Left renal cortex interstitium (tissue), 4 donors: ENCODE results near the gene CYP3A5. TPM values are rescaled to one million over a fixed set of nuclear protein-coding genes. Genes with fewer than 3 reads are reported as not detected.
"Not testable (repeated sequence)": the region's sequence is repeated elsewhere in the genome, so short reads cannot be mapped to it uniquely, and the experiment has no call there.

ENCODE experiments used
- DNase-seq, 4 donors: peaks; one replicate each; pipeline ENCODE4 v3.0.0-alpha.2; 2013; ENCODE audit warnings: low read depth in 4 of 4, low spot score in 2 of 4, missing footprints in 1 of 4
- polyA plus RNA-seq, 4 donors: library from polyadenylated mRNA; unstranded; fragments of 120-200 nt; gene quantifications; one replicate each; pipeline ENCODE4 v1.2.1, GENCODE V29; 2013; ENCODE audit not compliant: insufficient read length in 4 of 4

CYP3A5 gene
- polyA plus RNA-seq, result 1 to 10 TPM; 1.5 to 2.8 (median 1.8) TPM

DNA sequence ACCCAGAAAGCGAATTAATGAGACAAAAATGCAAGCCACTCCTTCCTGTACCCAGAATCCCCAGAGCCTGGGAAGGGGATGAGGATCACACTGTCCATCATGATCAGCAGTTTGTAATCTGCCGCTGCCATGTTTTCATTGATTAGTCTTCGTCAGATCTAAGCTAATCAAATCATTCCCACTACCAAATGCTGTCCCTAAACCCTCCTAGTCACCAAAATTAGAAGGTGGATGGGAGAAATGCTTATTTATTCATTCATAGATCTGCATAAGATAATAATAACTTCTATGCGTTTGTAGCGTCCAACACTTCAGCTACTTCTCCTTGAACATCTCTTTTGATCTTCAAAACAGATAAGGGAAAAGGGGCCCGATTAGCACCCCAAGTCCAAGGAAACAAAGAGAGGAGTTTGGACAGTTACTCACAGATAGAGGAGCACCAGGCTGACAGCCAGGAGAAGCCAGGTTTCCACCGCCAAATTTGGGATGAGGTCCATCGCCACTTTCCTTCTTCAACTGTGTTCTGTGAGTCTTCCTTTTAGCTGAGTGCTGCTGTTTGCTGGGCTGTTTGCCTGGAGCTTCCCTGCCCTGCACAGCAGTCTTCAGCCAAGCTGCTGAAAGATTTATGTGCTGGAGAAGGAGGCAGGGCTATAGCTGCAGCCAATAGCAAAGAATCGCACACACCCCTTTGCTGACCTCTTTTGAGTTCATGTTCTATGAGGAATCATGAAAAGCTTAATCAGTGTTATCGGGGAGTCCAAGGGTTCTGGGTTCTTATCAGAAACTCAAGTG is at the start of gene CYP3A5:
Gene CYP3A5, minus strand, starts transcription at position 597 of the 792 bp plus-strand sequence. Its CDS starts 100 bp downstream, at position 497.
- no peak for DNase-seq

DNA sequence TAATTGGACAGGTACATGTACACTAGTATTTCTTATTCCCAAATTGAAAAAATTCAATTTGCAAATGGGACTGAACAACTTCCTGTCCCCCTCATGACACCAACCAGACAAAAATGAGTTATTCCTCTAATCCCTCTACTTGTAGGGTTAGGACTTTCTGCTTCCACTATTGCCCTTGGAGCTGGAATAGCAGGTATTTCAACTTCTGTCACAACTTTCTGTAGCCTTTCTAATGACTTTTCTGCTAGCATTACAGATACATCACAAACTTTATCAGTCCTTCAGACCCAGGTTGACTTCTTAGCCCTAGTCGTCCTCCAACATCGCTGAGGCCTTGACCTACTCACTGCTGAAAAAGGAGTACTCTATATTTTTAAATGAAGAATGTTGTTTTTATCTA is 48.8 kb upstream of the CYP3A5 start:
- no peak for DNase-seq

DNA sequence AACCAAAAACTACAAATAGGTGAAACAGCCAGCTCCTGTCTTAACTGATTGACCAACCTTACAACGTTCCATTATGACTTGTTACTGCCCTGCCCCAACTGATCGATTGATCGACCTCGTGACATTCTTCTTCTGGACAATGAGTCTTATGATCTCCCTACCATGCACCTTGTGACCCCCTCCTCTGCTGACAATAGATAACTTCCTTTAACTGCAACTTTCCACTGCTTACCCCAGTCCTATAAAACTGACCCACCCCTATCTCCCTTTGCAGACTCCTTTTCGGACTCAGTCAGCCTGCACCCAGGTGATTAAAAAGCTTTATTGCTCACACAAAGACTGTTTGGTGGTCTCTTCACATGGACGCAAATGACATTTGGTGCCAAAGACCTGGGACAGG is 43.4 kb upstream of the CYP3A5 start:
- not testable (repeated sequence) for DNase-seq

DNA sequence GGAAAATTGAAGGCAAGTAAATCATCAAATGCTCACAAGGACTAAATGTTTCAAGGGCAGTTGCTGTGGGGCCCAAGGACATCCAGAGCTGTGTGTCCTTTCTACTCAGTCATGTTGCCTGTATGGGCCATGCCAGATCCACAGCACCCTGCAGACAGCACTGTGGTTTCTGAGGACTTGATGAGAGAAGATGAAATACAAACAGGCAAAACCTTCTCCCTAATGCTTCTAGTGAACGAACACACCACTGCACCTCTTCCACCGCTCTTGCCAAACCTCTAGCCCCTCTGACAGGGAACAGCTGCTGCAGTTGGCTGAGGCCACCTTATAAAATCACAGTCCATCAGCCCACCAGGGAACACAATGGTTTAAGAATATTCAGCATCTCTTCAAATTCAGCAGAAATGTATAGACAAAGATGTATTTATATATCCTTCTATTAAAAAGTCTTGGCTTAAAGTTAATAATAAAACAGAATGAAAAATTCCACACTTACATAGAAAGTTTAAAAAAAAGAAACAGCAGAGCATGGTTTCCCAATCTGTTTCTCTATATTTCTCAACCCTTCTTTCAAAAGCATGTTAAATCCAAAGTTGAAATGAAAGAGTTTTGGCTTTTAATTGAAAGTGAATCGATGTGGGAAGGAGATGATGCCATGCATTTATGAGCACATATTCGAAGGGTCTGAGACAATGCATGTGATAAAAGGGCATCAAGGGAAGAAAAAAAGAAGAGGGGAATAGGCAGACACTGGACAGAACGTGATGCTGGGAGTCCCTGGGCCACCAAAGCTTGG is 41.2 kb upstream of the CYP3A5 start:
- DNase-seq, result no peak

DNA sequence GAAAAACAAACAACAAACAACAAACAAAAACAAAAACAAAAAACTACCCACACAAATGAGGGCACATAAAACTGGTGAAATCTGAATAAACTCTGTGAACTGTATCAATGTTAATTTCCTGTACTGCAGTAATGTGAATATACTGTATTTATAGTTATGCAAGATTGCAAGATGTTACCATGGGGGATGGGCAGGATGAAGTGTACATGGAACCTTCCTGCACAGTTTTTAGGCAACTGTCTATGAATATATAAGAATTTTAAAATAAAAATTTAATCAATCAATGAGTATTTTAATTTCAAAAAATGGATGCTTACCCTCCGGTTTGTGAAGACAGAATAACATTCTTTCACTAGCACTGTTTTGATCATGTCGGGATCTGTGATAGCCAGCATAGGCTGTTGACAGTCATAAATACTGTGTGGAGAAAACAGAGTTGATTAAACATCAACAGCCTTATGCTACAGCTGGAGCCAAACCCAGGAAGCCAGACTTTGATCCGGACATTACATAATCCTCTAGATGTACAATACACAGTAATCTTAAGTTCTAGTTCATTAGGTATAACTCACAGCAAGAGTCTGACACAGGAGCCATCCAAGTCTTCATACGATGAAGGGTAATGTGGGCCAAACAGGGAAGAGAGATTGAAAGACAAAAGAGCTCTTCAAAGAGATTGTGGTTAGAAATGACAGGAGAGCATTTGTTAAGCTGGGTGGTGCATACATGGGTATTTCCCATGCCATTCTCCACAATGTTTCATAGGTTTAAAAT is 40.4 kb upstream of the CYP3A5 start:
- no peak for DNase-seq

DNA sequence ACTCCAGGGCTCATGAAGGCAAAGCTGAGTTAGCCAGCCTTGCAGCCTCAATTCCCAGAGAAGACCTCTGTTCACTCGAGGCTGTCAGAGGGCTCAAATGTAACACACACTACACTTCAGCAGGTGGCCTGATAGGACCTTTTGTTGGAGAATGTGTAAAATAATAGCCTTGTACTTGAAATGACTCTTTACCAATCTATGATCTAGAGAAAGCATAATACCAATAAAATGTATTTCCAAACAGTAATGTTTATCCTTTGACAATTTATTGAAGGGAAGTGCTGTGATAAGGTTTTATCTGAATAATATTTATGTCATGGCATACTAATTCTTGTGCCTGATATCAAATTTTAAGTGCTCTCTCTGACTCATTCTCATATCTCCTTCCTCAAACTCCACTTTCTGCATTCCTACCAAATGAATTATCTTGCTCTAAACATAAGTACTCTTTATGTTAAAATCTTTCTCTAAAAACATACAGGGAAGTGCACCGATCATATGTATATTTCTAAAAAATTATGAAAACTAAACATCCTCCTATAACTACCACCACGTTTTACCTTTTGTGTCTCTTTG is 34.3 kb upstream of the CYP3A5 start:
- DNase-seq, result no peak

DNA sequence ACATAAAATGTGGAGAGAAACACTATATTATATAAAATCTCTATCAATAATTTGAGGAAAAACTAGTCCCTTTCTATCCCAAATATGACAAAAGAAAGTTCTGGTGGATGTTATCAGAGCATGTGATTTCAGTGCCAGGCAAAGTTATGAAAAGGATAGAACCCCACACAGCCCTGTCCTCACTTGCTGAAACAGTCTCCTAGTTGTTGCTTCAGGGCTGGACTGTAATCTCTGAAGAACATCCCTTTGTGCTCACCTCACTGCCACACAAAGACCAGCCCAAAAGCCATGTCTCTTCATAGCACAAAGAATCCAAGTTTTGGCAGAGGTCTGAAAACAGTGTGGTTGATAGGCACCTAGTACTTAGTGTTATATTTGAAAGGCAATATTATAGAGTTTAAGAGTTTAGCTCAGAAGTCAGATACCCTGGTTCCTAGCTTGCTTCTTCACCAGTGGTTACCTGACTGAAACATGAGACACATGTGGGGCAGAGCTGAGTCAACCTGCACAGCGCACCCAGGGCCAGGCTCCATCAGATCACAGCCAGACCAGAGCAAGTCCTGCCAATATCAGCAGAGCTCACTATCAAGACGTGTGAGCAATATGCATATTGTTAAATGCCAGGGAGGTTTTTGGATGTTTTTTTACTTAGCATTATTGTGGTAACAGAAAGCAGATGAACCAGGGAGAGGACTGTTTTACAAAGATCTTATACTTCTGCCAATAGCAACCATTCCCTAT is 30.2 kb upstream of the CYP3A5 start:
- no peak for DNase-seq

DNA sequence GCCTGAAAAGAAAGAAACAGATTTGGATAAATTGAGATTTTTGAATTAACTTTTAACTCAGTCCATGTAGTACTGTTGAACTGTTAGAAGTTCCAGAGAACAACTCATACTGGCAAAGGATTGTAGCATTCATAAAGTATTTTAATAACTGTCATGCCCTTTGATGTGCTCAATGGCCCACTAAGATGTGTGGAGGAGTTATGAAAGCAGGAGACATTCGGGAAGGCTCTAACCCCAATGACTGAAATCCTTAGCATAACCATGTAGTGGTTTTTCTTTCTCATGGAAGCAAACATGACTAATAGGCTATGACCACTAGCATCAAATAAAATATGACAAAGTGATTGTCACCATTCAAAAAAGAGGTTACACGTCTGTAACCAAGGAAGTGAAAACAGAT is 29.5 kb upstream of the CYP3A5 start:
- no peak for DNase-seq

DNA sequence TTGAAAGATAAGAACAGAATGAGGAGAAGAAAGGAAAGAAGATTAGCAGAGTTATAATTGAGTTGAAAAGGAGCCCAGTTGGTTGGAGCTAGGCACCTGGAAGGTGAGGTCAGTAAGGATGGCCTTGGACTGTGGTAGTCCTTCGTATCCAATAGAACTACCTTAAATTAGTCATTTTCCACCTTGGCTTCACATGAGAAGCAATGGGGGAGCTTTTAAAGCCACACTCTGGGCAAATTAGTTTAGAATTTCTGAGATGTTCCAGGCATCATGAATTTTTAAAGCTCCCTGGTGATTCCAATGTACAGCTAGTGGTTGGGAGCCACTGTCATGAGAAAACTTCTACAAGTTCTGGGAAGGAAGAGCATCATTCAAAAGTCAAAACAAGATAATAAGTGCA is 27.3 kb upstream of the CYP3A5 start:
- DNase-seq, result no peak

DNA sequence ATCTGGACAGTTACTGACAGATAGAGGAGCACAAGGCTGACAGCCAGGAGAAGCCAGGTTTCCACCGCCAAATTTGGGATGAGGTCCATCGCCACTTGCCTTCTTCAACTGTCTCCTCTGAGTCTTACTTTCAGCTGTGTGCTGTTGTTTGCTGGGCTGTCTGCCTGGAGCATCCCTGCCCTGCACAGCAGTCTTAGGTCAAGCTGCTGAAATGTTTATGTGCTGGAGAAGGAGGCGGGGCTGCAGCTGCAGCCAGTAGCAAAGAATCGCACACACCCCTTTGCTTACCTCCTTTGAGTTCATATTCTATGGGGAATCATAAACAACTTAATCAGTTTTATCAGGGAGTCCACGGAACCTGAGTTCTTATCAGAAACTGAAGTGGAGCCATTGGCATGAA is 20.1 kb upstream of the CYP3A5 start:
- DNase-seq, result no peak

DNA sequence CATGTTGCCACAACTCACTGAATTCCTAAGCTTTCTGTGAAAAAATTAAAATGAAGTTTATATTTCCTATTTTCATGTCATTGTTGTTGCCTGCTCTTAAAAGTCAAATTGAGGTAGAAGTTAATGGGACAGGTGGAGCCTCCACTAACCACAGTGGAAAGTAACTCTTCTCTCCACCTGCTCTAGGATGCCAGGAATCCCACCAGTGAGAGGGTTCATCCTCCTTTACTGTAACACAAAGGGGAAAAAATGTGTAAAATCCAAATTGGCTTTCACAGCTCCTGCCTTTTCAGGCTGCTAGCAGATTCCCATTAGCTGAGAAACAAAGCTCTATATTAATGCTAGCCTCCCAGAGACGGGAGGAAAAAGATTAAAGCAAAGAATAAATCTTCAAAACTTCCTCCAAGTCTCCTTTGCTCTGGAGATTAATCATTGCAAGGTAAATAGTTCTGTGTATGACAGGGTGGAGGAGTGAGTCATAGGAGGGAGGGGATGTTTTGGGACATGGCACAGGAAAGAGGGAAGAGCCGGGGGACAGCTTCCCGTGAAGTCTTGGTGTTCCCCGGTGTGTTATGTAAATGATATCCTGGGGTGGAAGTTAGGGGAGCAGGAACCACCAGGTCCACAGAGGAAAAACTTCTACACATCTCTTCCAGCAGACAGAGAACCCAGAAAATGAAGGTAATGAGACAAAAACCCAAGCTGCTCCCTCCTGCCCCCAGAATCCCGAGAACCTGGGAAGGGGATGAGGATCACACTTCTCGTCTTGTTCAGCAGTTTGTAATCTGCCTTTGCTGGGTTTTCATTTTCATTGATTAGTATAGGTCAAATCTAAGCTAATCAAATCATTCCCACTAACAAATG is 19.3 kb upstream of the CYP3A5 start:
- DNase-seq, result not testable (repeated sequence)

DNA sequence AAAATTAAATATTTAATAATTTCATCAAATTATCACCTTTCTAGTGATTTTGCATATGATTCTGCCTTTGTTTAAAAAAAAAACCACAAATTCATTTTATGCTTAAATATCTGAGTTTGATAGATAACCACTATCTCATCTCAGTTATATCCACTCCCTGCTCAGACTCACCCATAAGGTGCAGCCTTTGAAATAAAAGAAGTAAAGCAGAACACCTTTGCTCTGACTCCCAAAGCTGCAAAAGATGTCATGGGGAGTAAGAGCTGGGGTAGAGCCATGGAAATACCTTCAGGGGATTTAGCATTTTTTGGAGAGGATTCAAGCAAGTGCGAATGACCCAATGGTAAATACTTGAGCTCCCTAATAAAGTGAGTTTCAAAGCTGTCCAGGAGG is 15.1 kb upstream of the CYP3A5 start:
- DNase-seq, result no peak

DNA sequence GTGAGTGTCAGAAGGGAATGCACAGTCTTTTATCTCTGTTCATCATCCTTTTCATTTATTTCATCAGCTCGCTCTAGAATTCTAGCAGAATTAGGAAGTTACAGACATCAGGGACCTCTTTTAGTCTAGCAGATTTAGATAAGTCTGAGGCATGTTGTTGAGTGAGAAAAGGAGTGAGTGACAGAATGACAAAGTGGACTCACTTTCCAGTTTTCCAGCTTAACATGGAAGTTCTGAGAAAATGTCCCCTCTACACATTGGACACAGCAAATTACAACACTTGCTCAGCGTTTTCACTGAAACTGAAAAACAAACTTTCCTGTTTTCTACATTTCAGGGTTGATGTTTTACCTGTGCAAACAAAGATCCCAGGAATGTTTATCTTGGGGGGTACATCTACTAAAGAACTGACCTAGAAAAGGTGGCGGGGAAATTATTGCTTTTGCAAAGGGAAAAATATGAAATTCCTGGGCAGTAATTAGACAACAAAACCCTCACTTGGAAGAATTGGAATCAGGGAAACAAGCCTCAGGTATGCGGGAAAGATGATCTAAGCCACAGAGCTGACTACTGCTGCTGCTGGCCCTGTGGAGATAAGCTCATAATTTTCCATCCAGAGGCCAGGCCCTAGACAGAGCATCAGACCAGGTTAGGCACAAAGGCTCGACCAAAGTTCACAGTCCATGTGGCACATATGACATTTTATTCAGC is 14.6 kb upstream of the CYP3A5 start:
- DNase-seq, result no peak

DNA sequence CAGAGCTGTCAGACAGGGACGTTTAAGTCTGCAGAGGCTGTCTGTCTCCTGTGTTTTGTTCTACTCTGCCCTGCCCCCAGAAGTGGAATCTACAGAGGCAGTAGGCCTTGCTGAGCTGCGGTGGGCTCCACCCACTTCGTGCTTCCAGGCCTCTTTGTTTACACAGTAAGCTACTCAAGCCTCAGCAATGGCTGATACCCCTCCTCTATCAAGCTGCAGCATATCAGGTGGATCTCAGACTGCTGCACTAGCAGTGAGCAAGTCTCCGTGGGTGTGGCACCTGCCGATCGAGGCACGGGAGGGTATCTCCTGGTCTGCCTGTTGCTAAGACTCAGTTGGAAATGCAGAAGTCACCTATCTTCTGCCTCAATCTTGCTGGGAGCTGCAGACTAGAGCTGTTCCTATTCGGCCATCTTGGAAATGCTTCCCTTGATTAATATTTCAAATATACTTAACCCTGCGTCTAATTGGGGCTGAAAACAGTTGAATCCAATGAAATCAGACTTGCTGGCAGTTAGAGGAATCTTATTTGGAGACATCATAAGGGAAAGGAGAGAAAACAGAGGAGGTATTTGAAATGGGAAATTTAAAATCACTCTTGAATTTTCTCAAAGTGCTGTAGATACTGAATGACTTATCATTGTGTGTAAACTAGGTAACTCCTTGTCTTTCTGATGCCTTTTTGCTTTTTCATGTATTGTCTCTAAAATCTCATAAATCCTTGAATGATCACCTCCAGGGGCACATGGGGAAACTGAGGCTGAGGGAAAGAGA is 13.8 kb upstream of the CYP3A5 start:
- DNase-seq, result no peak

DNA sequence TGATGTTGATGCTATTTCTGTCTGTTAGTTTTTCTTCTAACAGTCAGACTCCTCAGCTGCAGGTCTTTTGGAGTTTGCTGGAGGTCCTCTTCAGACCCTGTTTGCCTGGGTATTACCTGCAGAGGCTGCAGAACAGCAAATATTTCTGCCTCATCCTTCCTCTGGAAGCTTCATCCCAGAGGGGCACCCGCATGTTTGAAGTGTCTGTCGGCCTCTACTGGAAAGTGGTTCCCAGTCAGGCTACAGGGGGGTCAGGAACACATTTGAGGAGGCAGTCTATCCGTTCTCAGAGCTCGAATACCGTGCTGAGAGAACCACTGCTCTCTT is 13.3 kb upstream of the CYP3A5 start:
- DNase-seq, result no peak

DNA sequence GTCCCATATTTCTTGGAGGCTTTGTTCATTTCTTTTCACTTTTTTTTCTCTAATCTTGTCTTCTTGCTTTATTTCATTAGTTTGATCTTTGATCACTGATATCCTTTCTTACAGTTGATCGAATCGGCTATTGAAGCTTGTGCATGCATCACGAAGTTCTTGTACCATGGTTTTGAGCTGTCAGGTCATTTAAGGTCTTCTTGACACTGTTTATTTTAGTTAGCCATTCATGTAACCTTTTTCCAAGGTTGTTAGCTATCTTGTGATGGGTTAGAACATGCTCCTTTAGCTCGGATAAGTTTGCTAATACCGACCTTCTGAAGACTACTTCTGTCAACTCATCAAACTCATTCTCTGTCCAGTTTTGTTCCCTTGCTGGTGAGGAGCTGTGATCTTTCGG is 12.8 kb upstream of the CYP3A5 start:
- DNase-seq, result not testable (repeated sequence)

DNA sequence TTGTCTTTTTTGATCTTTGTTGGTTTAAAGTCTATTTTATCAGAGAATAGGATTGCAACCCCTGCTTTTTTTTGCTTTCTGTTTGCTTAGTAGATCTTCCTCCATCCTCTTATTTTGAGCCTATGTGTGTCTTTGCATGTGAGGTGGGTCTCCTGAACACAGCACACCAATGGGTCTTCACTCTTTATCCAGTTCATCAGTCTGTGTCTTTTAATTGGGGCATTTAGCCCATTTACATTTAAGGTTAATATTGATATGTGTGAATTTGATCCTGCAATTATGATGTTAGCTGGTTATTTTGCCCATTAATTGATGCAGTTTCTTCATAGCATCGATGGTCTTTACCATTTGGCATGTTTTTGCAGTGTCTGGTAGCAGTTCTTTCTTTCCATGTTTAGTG is 11.9 kb upstream of the CYP3A5 start:
- not testable (repeated sequence) for DNase-seq

DNA sequence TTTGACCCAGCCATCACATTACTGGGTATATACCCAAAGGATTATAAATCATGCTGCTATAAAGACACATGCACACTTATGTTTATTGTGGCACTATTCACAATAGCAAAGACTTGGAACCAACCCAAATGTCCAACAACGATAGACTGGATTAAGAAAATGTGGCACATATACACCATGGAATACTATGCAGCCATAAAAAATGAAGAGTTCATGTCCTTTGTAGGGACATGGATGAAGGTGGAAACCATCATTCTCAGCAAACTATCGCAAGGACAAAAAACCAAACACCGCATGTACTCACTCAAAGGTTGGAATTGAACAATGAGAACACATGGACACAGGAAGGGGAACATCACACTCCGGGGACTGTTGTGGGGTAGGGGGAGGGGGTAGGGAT is 11.1 kb upstream of the CYP3A5 start:
- not testable (repeated sequence) for DNase-seq
